CD8-positive, alpha-beta memory T cell (primary cell): ENCODE results near the gene CPNE2. TPM values are rescaled to one million over a fixed set of nuclear protein-coding genes. Genes with fewer than 3 reads are reported as not detected.

Experiments used
- CTCF ChIA-PET: fragments of 350-600 bp; sonication (Branson Sonifier 250); formaldehyde crosslinking; loops from one replicate; lab custom pipeline; 2021; ENCODE audit warnings: antibody characterized with exemption; lab: Charles Lee
- POLR2A ChIA-PET: fragments of 350-600 bp; sonication (Branson Sonifier 250); formaldehyde crosslinking; loops from one replicate; lab custom pipeline; 2021; ENCODE audit warnings: antibody characterized with exemption; lab: Charles Lee
- DNase-seq, 5 donors: peaks; one replicate each; pipeline versions ENCODE4 v3.0.0 to v3.0.0-alpha.2; 2020 to 2022; ENCODE audit warnings: mixed read lengths in 1 of 5
- H3K27ac ChIP-seq: one replicate; pipeline ENCODE4 v1.7.0; 2013; ENCODE audit warnings: low read depth, mild to moderate bottlenecking, low read length, moderate library complexity
- H3K27me3 ChIP-seq: 2 replicates; pipeline ENCODE4 v1.7.0; 2013; ENCODE audit warnings: low read length, mild to moderate bottlenecking; ENCODE audit not compliant: insufficient read depth, poor library complexity, severe bottlenecking
- H3K36me3 ChIP-seq: 2 replicates; pipeline ENCODE4 v1.7.0; 2013; ENCODE audit warnings: mild to moderate bottlenecking, low read length, moderate library complexity; ENCODE audit not compliant: insufficient read depth
- H3K4me1 ChIP-seq: 2 replicates; pipeline ENCODE4 v1.7.0; 2013; ENCODE audit warnings: mild to moderate bottlenecking, low read length, moderate library complexity; ENCODE audit not compliant: insufficient read depth
- H3K4me3 ChIP-seq: 2 replicates; pipeline ENCODE4 v1.7.0; 2013; ENCODE audit warnings: mild to moderate bottlenecking, low read length
- H3K9me3 ChIP-seq: 2 replicates; pipeline ENCODE4 v1.7.0; 2013; ENCODE audit warnings: mild to moderate bottlenecking, low read length
- H3K27ac Mint-ChIP-seq, 8 donors: one replicate each; pipeline ENCODE4 v1.8.0; 2020 to 2021; ENCODE audit warnings: mixed read lengths in 8 of 8, mild to moderate bottlenecking in 6 of 8, inconsistent platforms in 3 of 8, moderate library complexity in 3 of 8
- H3K27me3 Mint-ChIP-seq, 2 donors: one replicate each; pipeline ENCODE4 v1.8.0; 2020 to 2021; ENCODE audit warnings: mixed read lengths in 2 of 2, mild to moderate bottlenecking in 1 of 2, moderate library complexity in 1 of 2
- H3K36me3 Mint-ChIP-seq, 3 donors: one replicate each; pipeline ENCODE4 v1.8.0; 2020 to 2021; ENCODE audit warnings: mixed read lengths in 3 of 3, inconsistent platforms in 1 of 3, mild to moderate bottlenecking in 1 of 3
- H3K4me1 Mint-ChIP-seq, 3 donors: one replicate each; pipeline ENCODE4 v1.8.0; 2020 to 2021; ENCODE audit warnings: mixed read lengths in 3 of 3, inconsistent platforms in 1 of 3, mild to moderate bottlenecking in 1 of 3
- H3K4me3 Mint-ChIP-seq, 7 donors: one replicate each; pipeline ENCODE4 v1.8.0; 2020 to 2021; ENCODE audit warnings: mixed read lengths in 7 of 7, mild to moderate bottlenecking in 6 of 7, moderate library complexity in 4 of 7, inconsistent platforms in 2 of 7
- H3K9me3 Mint-ChIP-seq, 5 donors: one replicate each; pipeline ENCODE4 v1.8.0; 2020 to 2022; ENCODE audit warnings: mixed read lengths in 5 of 5, mild to moderate bottlenecking in 3 of 5, moderate library complexity in 2 of 5, inconsistent platforms in 1 of 5
- polyA plus RNA-seq: library from polyadenylated mRNA; unstranded; fragments of 300-500 nt; fragmentation: Illumina TruSeq; gene quantifications from one replicate; pipeline ENCODE4 v1.2.3, GENCODE V29; 2021
- total RNA-seq, 2 experiments: library from RNA; stranded (reverse); gene quantifications; one replicate each; pipeline ENCODE4 v1.2.3, GENCODE V29; 2021

Gene CPNE2
- total and polyA plus RNA-seq, 3 experiments from 2014 or later: 9.4 to 90.4 (median 9.4) TPM

GRCh38 chr16:57167538-57167937 is 75.2 kb downstream of the CPNE2 start:
- POLR2A ChIA-PET: no interaction called here

GRCh38 chr16:57167953-57168352 is 75.6 kb downstream of the CPNE2 start:
- ChIA-PET POLR2A (interaction anchor here (0.7 kb wide), 1 partner anchor 32 kb away, joined by 7 read pairs; no protein-coding TSS in a partner anchor), CTCF (interaction anchor here (0.7 to 1.9 kb wide), 8 partner anchors 54 to 204 kb away, joined by 3 to 10 read pairs (median 4); partner anchors contain the start of gene CPNE2)
- H3K9me3 ChIP-seq: no peaks in the 10 kb centered on the region
- H3K27me3 ChIP-seq: no peaks in the 10 kb centered on the region
- Mint-ChIP-seq H3K9me3 (no peaks in the 10 kb centered on the region), H3K27ac (no peak overlapping the region), H3K36me3 (peaks cover 9 to 84% (median 32%) of the 10 kb centered on the region in 3 donors), H3K4me3 (no peak overlapping the region), H3K27me3 (peaks cover 0 to 1% of the 10 kb centered on the region in 2 donors), H3K4me1 (peaks cover 5 to 21% (median 10%) of the 10 kb centered on the region in 3 donors)
- peak in 2 of 5 donors; percentile 62 to 65 for DNase-seq
- no peaks in the 10 kb centered on the region for H3K4me1 ChIP-seq
- no peak overlapping the region for H3K27ac ChIP-seq
- peaks cover 44% of the 10 kb centered on the region for H3K36me3 ChIP-seq
- no peak overlapping the region for H3K4me3 ChIP-seq

More at GRCh38 chr16:57167538-57167937, 75.2 kb downstream of the CPNE2 start:
- Mint-ChIP-seq H3K27ac (peak overlapping the region in 1 of 8 donors; percentile 24), H3K27me3 (peaks cover 0 to 1% of the 10 kb centered on the region in 2 donors), H3K4me3 (no peak overlapping the region), H3K4me1 (peaks cover 5 to 21% (median 10%) of the 10 kb centered on the region in 3 donors), H3K36me3 (peaks cover 9 to 83% (median 30%) of the 10 kb centered on the region in 3 donors), H3K9me3 (no peaks in the 10 kb centered on the region)
- H3K36me3 ChIP-seq: peaks cover 40% of the 10 kb centered on the region
- no peaks in the 10 kb centered on the region for H3K4me1 ChIP-seq
- no peaks in the 10 kb centered on the region for H3K9me3 ChIP-seq
- CTCF ChIA-PET: interaction anchor here (0.7 to 1.9 kb wide), 8 partner anchors 55 to 217 kb away, joined by 3 to 10 read pairs (median 4); partner anchors contain the start of gene CPNE2
- no peaks in the 10 kb centered on the region for H3K27me3 ChIP-seq
- H3K4me3 ChIP-seq: no peak overlapping the region
- H3K27ac ChIP-seq: no peak overlapping the region
- no peak for DNase-seq

GRCh38 chr16:57169327-57169726 is 76.9 kb downstream of the CPNE2 start:
- Mint-ChIP-seq H3K4me1 (peaks cover 5 to 19% (median 7%) of the 10 kb centered on the region in 3 donors), H3K27ac (peak overlapping the region in 1 of 8 donors; percentile 80), H3K27me3 (peaks cover 0 to 1% of the 10 kb centered on the region in 2 donors), H3K9me3 (no peaks in the 10 kb centered on the region), H3K36me3 (peaks cover 9 to 80% (median 26%) of the 10 kb centered on the region in 3 donors), H3K4me3 (no peak overlapping the region)
- ChIA-PET CTCF (interaction anchor here (1.4 to 2.8 kb wide), 4 partner anchors 28 to 87 kb away, joined by 4 to 13 read pairs (median 4); no protein-coding TSS in a partner anchor), POLR2A (interaction anchor here (0.7 kb wide), 1 partner anchor 194 kb away, joined by 3 read pairs; no protein-coding TSS in a partner anchor)
- H3K27ac ChIP-seq: no peak overlapping the region
- DNase-seq: no peak
- peaks cover 33% of the 10 kb centered on the region for H3K36me3 ChIP-seq
- no peak overlapping the region for H3K4me3 ChIP-seq
- H3K9me3 ChIP-seq: no peaks in the 10 kb centered on the region
- no peaks in the 10 kb centered on the region for H3K4me1 ChIP-seq
- no peaks in the 10 kb centered on the region for H3K27me3 ChIP-seq

GRCh38 chr16:57172721-57173290 is 80.4 kb downstream of the CPNE2 start:
- POLR2A ChIA-PET: interaction anchor here (0.7 kb wide), 1 partner anchor 85 kb away, joined by 4 read pairs; no protein-coding TSS in a partner anchor
- no peaks in the 10 kb centered on the region for H3K9me3 Mint-ChIP-seq

GRCh38 chr16:57175896-57176295 is 83.5 kb downstream of the CPNE2 start:
- peaks cover 3 to 13% (median 10%) of the 10 kb centered on the region in 3 donors for H3K4me1 Mint-ChIP-seq
- peak overlapping the region in 2 of 8 donors; percentile 5 to 29 for H3K27ac Mint-ChIP-seq
- POLR2A ChIA-PET: interaction anchor here (1.9 kb wide), 1 partner anchor 10 kb away, joined by 6 read pairs; the partner anchor contains the start of genes PSME3IP1 and RSPRY1
- no peaks in the 10 kb centered on the region for H3K27me3 Mint-ChIP-seq
- no peak for DNase-seq
- no peaks in the 10 kb centered on the region for H3K9me3 Mint-ChIP-seq
- Histone ChIP-seq H3K27me3 (no peaks in the 10 kb centered on the region), H3K4me1 (no peaks in the 10 kb centered on the region), H3K27ac (no peak overlapping the region), H3K4me3 (no peak overlapping the region), H3K36me3 (peaks cover 24% of the 10 kb centered on the region), H3K9me3 (no peaks in the 10 kb centered on the region)
- H3K4me3 Mint-ChIP-seq: no peak overlapping the region
- peaks cover 0 to 46% (median 22%) of the 10 kb centered on the region in 3 donors for H3K36me3 Mint-ChIP-seq
- CTCF ChIA-PET: interaction anchor here (1.1 to 1.6 kb wide), 2 partner anchors 83 to 212 kb away, joined by 5 to 6 read pairs; partner anchors contain the start of gene CPNE2

More at GRCh38 chr16:57172721-57173290, 80.4 kb downstream of the CPNE2 start:
- Histone ChIP-seq H3K36me3 (peaks cover 17% of the 10 kb centered on the region), H3K9me3 (no peaks in the 10 kb centered on the region), H3K27ac (no peak overlapping the region), H3K4me3 (no peak overlapping the region), H3K4me1 (no peaks in the 10 kb centered on the region), H3K27me3 (no peaks in the 10 kb centered on the region)
- CTCF ChIA-PET: interaction anchor here (1.0 to 1.2 kb wide), 2 partner anchors 80 to 93 kb away, joined by 3 to 5 read pairs; partner anchors contain the start of gene CPNE2
- Mint-ChIP-seq H3K4me3 (no peak overlapping the region), H3K27ac (no peak overlapping the region), H3K36me3 (peaks cover 3 to 57% (median 22%) of the 10 kb centered on the region in 3 donors), H3K27me3 (no peaks in the 10 kb centered on the region), H3K4me1 (peaks cover 6 to 8% (median 8%) of the 10 kb centered on the region in 3 donors)
- DNase-seq: no peak

- Histone ChIP-seq H3K4me1 (no peaks in the 10 kb centered on the region), H3K9me3 (no peaks in the 10 kb centered on the region), H3K36me3 (peaks cover 6% of the 10 kb centered on the region), H3K27ac (no peak overlapping the region), H3K27me3 (no peaks in the 10 kb centered on the region), H3K4me3 (no peak overlapping the region)
- POLR2A ChIA-PET: interaction anchor here (0.6 kb wide), 1 partner anchor 480 kb away, joined by 7 read pairs; no protein-coding TSS in a partner anchor
- Mint-ChIP-seq H3K36me3 (peaks cover 0 to 26% (median 8%) of the 10 kb centered on the region in 3 donors), H3K4me1 (peaks cover 6 to 28% (median 24%) of the 10 kb centered on the region in 3 donors), H3K4me3 (no peak overlapping the region), H3K27ac (peak overlapping the region in 3 of 8 donors; percentile 20 to 81 (median 40)), H3K27me3 (no peaks in the 10 kb centered on the region), H3K9me3 (no peaks in the 10 kb centered on the region)
- CTCF ChIA-PET: no interaction called here
- DNase-seq: no peak
These were observed 85.8 kb downstream of the CPNE2 start for GRCh38 chr16:57178196-57178595.

- POLR2A ChIA-PET: no interaction called here
- Mint-ChIP-seq H3K36me3 (peaks cover 0 to 21% (median 6%) of the 10 kb centered on the region in 3 donors), H3K9me3 (no peaks in the 10 kb centered on the region), H3K4me3 (no peak overlapping the region), H3K4me1 (peaks cover 8 to 31% (median 25%) of the 10 kb centered on the region in 3 donors), H3K27me3 (no peaks in the 10 kb centered on the region), H3K27ac (peak overlapping the region in 1 of 8 donors; percentile 32)
- Histone ChIP-seq H3K27me3 (no peaks in the 10 kb centered on the region), H3K36me3 (peaks cover 6% of the 10 kb centered on the region), H3K27ac (no peak overlapping the region), H3K4me3 (no peak overlapping the region), H3K9me3 (no peaks in the 10 kb centered on the region), H3K4me1 (no peaks in the 10 kb centered on the region)
- DNase-seq: no peak
- CTCF ChIA-PET: no interaction called here
These were observed 86.4 kb downstream of the CPNE2 start for GRCh38 chr16:57178793-57179212.
